Airway epithelial cell (primary cell): ENCODE data around the gene RAMACL. TPM values are rescaled to one million over a fixed set of nuclear protein-coding genes. Genes with fewer than 3 reads are reported as not detected.

Experiments
- total RNA-seq: library from RNA; depleted of rRNA; stranded (reverse); fragments of >200 nt; gene quantifications from 2 replicates; pipeline ENCODE4 v1.2.3, GENCODE V29; 2015

Gene RAMACL
- total RNA-seq, result 0.05 and 0.21 TPM in 2 replicates

GRCh38 chr6:166586424-166587156 is at the start of gene RAMACL:
Gene RAMACL (minus strand): TSS chr6:166586678. CDS start chr6:166586477, 201 bp downstream.

GRCh38 chr6:166627033-166627874 is 40.8 kb upstream of the RAMACL start, which contains the start of gene RPS6KA2:
Gene RPS6KA2 (minus strand): TSS chr6:166627251. CDS start chr6:166627019, 232 bp downstream.

Other genes with a start within 250 kb of the RAMACL start
- gene SFT2D1, start 244.1 kb downstream of the RAMACL start, total RNA-seq, result 47.4 and 49.7 TPM in 2 replicates
- 27.5 and 32.1 TPM in 2 replicates for gene MPC1, start 203.7 kb downstream of the RAMACL start, total RNA-seq
- 11.3 and 21.2 TPM in 2 replicates for gene RPS6KA2, start 40.6 kb upstream of the RAMACL start, total RNA-seq